ENCODE measurements around the gene RNF220. TPM values are rescaled to one million over a fixed set of nuclear protein-coding genes. Genes with fewer than 3 reads are reported as not detected.

Gene RNF220
- total and polyA plus RNA-seq, 2 experiments from 2014 or later, result 77.2 to 117 TPM

DNA sequence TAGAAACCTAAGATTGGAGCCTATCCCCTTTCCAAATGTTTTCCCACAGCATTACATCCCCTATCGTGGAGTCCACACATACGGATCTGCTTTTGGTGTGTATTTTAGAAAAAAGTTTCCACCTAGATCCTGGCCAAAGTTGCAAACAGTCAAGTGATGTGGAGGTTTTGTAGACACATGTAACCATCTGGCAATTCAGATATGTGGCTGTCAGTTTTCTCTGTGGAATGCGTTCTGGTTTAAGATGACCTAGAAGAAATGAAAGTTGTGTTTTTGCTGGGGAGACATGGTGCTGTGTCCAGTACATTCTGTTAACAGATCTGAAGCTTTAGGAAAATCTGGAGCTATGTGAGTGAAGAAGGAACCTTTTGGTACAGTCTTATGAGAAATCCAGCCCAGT lies 14.8 kb downstream of the RNF220 start:
- Histone ChIP-seq H4K20me1 (ENCODE audit: insufficient read depth, poor library complexity, severe bottlenecking) (no peaks in the 10 kb centered on the region), H3K36me3 (replicated peaks; ENCODE audit: insufficient read depth, low read depth) (no peaks in the 10 kb centered on the region), H2AFZ (no peak overlapping the region), H3K9me2 (replicated peaks; ENCODE audit: insufficient read depth) (no peaks in the 10 kb centered on the region), H3K4me3 (no peak overlapping the region), H3K4me2 (no peak overlapping the region), H3K27ac (no peak overlapping the region), H3K79me2 (no peaks in the 10 kb centered on the region), H3K27me3 (peaks cover 82% of the 10 kb centered on the region), H3K9me3 (ENCODE audit: low read depth) (no peaks in the 10 kb centered on the region), H3K4me1 (ENCODE audit: insufficient read depth) (peaks cover 16% of the 10 kb centered on the region)
- WGBS (ENCODE audit: low lambda C conversion rate, missing lambda C conversion rate), result 83% methylated on average over 3 of the region's 3 CpGs
- no peak for DNase-seq (ENCODE audit: low spot score)
- TF ChIP-seq CTCF (IDR thresholded peaks at IDR 0.05; ENCODE audit: poor library complexity) (no peak), EZH2phosphoT487 (IDR thresholded peaks at IDR 0.05; ENCODE audit: low read depth, severe bottlenecking, unreplicated experiment) (no peak), EZH2 (IDR thresholded peaks at IDR 0.05; ENCODE audit: borderline replicate concordance) (no peak)

GRCh38 chr1:44420535-44420934 lies 15.5 kb downstream of the RNF220 start:
- Histone ChIP-seq H4K20me1 (ENCODE audit: insufficient read depth, poor library complexity, severe bottlenecking) (no peaks in the 10 kb centered on the region), H3K4me3 (no peak overlapping the region), H3K79me2 (no peaks in the 10 kb centered on the region), H3K9me3 (ENCODE audit: low read depth) (no peaks in the 10 kb centered on the region), H3K4me1 (ENCODE audit: insufficient read depth) (peaks cover 16% of the 10 kb centered on the region), H3K36me3 (replicated peaks; ENCODE audit: insufficient read depth, low read depth) (no peaks in the 10 kb centered on the region), H2AFZ (no peak overlapping the region), H3K27me3 (peaks cover 81% of the 10 kb centered on the region), H3K27ac (no peak overlapping the region), H3K4me2 (no peak overlapping the region), H3K9me2 (replicated peaks; ENCODE audit: insufficient read depth) (no peaks in the 10 kb centered on the region)
- no peak for DNase-seq (ENCODE audit: low spot score)
- 82% methylated on average over 2 of the region's 2 CpGs for WGBS (ENCODE audit: low lambda C conversion rate, missing lambda C conversion rate)
- TF ChIP-seq EZH2phosphoT487 (IDR thresholded peaks at IDR 0.05; ENCODE audit: low read depth, severe bottlenecking, unreplicated experiment) (no peak), EZH2 (IDR thresholded peaks at IDR 0.05; ENCODE audit: borderline replicate concordance) (no peak), CTCF (IDR thresholded peaks at IDR 0.05; ENCODE audit: poor library complexity) (no peak)

DNA sequence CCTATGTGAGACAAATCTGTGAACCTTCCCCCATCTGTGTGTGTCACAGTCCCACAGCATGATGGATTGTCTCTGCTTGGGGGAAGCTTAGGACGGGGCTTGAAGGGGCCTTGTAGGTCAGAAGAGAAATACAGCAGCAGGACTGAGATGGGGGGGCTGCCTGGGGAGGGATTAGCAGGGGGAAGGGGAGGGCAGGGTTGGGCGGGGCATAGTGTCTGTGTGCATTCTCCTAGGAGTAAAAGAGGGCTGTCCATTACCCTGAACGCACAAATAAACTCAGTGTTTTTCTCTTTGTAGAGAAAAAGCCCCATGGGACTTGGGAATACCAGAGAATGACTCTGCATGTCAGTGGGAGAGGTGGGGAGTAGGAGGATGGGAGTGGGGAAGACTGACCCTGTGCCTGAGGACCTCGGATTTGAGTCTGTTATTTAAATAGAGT lies 16.4 kb downstream of the RNF220 start:
- Histone ChIP-seq H3K27me3 (peaks cover 79% of the 10 kb centered on the region), H3K79me2 (no peaks in the 10 kb centered on the region), H3K4me1 (ENCODE audit: insufficient read depth) (peaks cover 16% of the 10 kb centered on the region), H3K36me3 (replicated peaks; ENCODE audit: insufficient read depth, low read depth) (no peaks in the 10 kb centered on the region), H3K4me3 (no peak overlapping the region), H2AFZ (no peak overlapping the region), H3K9me3 (ENCODE audit: low read depth) (no peaks in the 10 kb centered on the region), H4K20me1 (ENCODE audit: insufficient read depth, poor library complexity, severe bottlenecking) (no peaks in the 10 kb centered on the region), H3K27ac (no peak overlapping the region), H3K4me2 (no peak overlapping the region), H3K9me2 (replicated peaks; ENCODE audit: insufficient read depth) (no peaks in the 10 kb centered on the region)
- TF ChIP-seq EZH2phosphoT487 (IDR thresholded peaks at IDR 0.05; ENCODE audit: low read depth, severe bottlenecking, unreplicated experiment) (no peak), EZH2 (IDR thresholded peaks at IDR 0.05; ENCODE audit: borderline replicate concordance) (no peak), CTCF (IDR thresholded peaks at IDR 0.05; ENCODE audit: poor library complexity) (no peak)
- WGBS (ENCODE audit: low lambda C conversion rate, missing lambda C conversion rate), result 46% methylated on average over 3 of the region's 4 CpGs
- DNase-seq (ENCODE audit: low spot score), result no peak

DNA sequence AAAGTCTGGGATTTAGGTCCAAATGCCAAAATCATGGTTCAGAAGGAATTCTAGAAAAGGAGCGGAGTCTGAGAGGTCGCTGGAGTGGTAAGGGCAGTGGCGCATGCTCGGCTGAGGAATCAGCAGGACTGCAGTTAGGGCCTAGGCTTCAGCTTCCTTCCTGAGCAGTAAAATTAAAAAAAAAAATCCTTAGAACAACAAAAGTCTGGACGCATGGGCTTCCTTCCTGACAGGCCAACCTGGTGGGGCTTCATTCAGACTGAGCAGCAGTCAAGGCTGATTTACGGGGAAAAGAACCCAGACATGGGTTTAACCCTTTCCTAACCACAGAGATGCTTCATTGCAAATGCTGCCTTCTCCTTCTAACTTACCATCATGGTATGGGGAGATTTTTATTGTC lies 17.1 kb downstream of the RNF220 start:
- Histone ChIP-seq H3K79me2 (no peaks in the 10 kb centered on the region), H3K36me3 (replicated peaks; ENCODE audit: insufficient read depth, low read depth) (no peaks in the 10 kb centered on the region), H3K9me3 (ENCODE audit: low read depth) (no peaks in the 10 kb centered on the region), H3K4me3 (no peak overlapping the region), H3K27ac (no peak overlapping the region), H4K20me1 (ENCODE audit: insufficient read depth, poor library complexity, severe bottlenecking) (no peaks in the 10 kb centered on the region), H3K27me3 (peaks cover 77% of the 10 kb centered on the region), H3K4me2 (no peak overlapping the region), H2AFZ (no peak overlapping the region), H3K4me1 (ENCODE audit: insufficient read depth) (peaks cover 14% of the 10 kb centered on the region), H3K9me2 (replicated peaks; ENCODE audit: insufficient read depth) (no peaks in the 10 kb centered on the region)
- no peak for DNase-seq (ENCODE audit: low spot score)
- TF ChIP-seq EZH2 (IDR thresholded peaks at IDR 0.05; ENCODE audit: borderline replicate concordance) (no peak), EZH2phosphoT487 (IDR thresholded peaks at IDR 0.05; ENCODE audit: low read depth, severe bottlenecking, unreplicated experiment) (no peak), CTCF (IDR thresholded peaks at IDR 0.05; ENCODE audit: poor library complexity) (no peak)
- 41% methylated on average over 6 of the region's 6 CpGs for WGBS (ENCODE audit: low lambda C conversion rate, missing lambda C conversion rate)
